Endothelial cell (in vitro differentiated cells): ENCODE measurements around the gene PIK3R2. TPM values are rescaled to one million over a fixed set of nuclear protein-coding genes. Genes with fewer than 3 reads are reported as not detected.

Source experiments
- DNase-seq: peaks from one replicate; pipeline ENCODE4 v3.0.0; 2021; ENCODE audit warnings: low spot score
- H3K27ac Mint-ChIP-seq: one replicate; pipeline ENCODE4 v1.8.0; 2021; ENCODE audit warnings: mixed read lengths, inconsistent platforms; ENCODE audit not compliant: unreplicated experiment
- H3K27me3 Mint-ChIP-seq: one replicate; pipeline ENCODE4 v1.8.0; 2021; ENCODE audit warnings: mild to moderate bottlenecking, moderate library complexity, mixed read lengths, inconsistent platforms; ENCODE audit not compliant: unreplicated experiment
- H3K36me3 Mint-ChIP-seq: one replicate; pipeline ENCODE4 v1.8.0; 2021; ENCODE audit warnings: mild to moderate bottlenecking, low read depth, mixed read lengths, inconsistent platforms; ENCODE audit not compliant: unreplicated experiment
- H3K4me1 Mint-ChIP-seq: one replicate; pipeline ENCODE4 v1.8.0; 2021; ENCODE audit warnings: mild to moderate bottlenecking, mixed read lengths, inconsistent platforms; ENCODE audit not compliant: unreplicated experiment
- H3K4me3 Mint-ChIP-seq: one replicate; pipeline ENCODE4 v1.8.0; 2021; ENCODE audit warnings: mild to moderate bottlenecking, mixed read lengths, inconsistent platforms; ENCODE audit not compliant: unreplicated experiment
- H3K9me3 Mint-ChIP-seq: one replicate; pipeline ENCODE4 v1.8.0; 2021; ENCODE audit warnings: mixed read lengths, inconsistent platforms; ENCODE audit not compliant: unreplicated experiment
- CTCF ChIP-seq: fragments of 200-600 bp; sonication (generic); IDR thresholded peaks from one replicate; pipeline ENCODE4 v1.5.0; 2021; ENCODE audit warnings: antibody characterized with exemption; ENCODE audit not compliant: unreplicated experiment
- total RNA-seq: library from RNA; stranded (reverse); fragmentation: NEBNext Ultra II Directional; extraction: Animal tissue kit (Norgen Biotek cat#: 25700); gene quantifications from one replicate; pipeline ENCODE4 v1.2.1, GENCODE V29; 2021; ENCODE audit not compliant: unreplicated experiment

Gene PIK3R2
- total RNA-seq, 1 donor from 2014 or later: 28.0 TPM

- no peak overlapping the region for H3K27ac Mint-ChIP-seq
- no peak for TF ChIP-seq CTCF
- no peak for DNase-seq
- no peaks in the 10 kb centered on the region for H3K36me3 Mint-ChIP-seq
- H3K4me3 Mint-ChIP-seq: no peak overlapping the region
- H3K4me1 Mint-ChIP-seq: no peaks in the 10 kb centered on the region
- H3K9me3 Mint-ChIP-seq: no peaks in the 10 kb centered on the region
- H3K27me3 Mint-ChIP-seq: peaks cover 1% of the 10 kb centered on the region
These were observed 8.1 kb upstream of the PIK3R2 start for GRCh38 chr19:18144906-18145305.

GRCh38 chr19:18145391-18145999 is 7.5 kb upstream of the PIK3R2 start:
- no peaks in the 10 kb centered on the region for H3K9me3 Mint-ChIP-seq
- H3K4me3 Mint-ChIP-seq: no peak overlapping the region
- no peak for TF ChIP-seq CTCF
- H3K27ac Mint-ChIP-seq: no peak overlapping the region
- H3K36me3 Mint-ChIP-seq: no peaks in the 10 kb centered on the region
- DNase-seq: no peak
- H3K27me3 Mint-ChIP-seq: peaks cover 1% of the 10 kb centered on the region
- no peaks in the 10 kb centered on the region for H3K4me1 Mint-ChIP-seq

GRCh38 chr19:18147396-18147795 is 5.6 kb upstream of the PIK3R2 start:
- peaks cover 5% of the 10 kb centered on the region for H3K27me3 Mint-ChIP-seq
- no peaks in the 10 kb centered on the region for H3K9me3 Mint-ChIP-seq
- H3K27ac Mint-ChIP-seq: no peak overlapping the region
- no peaks in the 10 kb centered on the region for H3K36me3 Mint-ChIP-seq
- H3K4me3 Mint-ChIP-seq: no peak overlapping the region
- no peak for DNase-seq
- H3K4me1 Mint-ChIP-seq: peaks cover 2% of the 10 kb centered on the region
- no peak for TF ChIP-seq CTCF

- TF ChIP-seq CTCF: no peak
- Mint-ChIP-seq H3K27me3 (peaks cover 12% of the 10 kb centered on the region), H3K27ac (no peak overlapping the region), H3K4me1 (peaks cover 11% of the 10 kb centered on the region), H3K4me3 (no peak overlapping the region), H3K36me3 (no peaks in the 10 kb centered on the region), H3K9me3 (no peaks in the 10 kb centered on the region)
- DNase-seq: no peak
These were observed 3.4 kb upstream of the PIK3R2 start for GRCh38 chr19:18149596-18149975.

- Mint-ChIP-seq H3K4me1 (peaks cover 11% of the 10 kb centered on the region), H3K27me3 (peaks cover 14% of the 10 kb centered on the region), H3K36me3 (no peaks in the 10 kb centered on the region), H3K9me3 (no peaks in the 10 kb centered on the region), H3K4me3 (no peak overlapping the region), H3K27ac (no peak overlapping the region)
- no peak for DNase-seq
- TF ChIP-seq CTCF: no peak
These were observed 2.0 kb upstream of the PIK3R2 start for GRCh38 chr19:18150776-18151624.
